Dendritic cell treated with granulocyte-macrophage colony-stimulating factor and Interleukin-4, amounts not matched to agents 40 ng/mL and 50 ng/mL, for 4 days (primary cell): ENCODE measurements around the gene ARRB1.
A peak's percentile ranks its signal among the peaks of the same experiment; 100 is the strongest.

Experiments used
- H3K27ac Mint-ChIP-seq: one replicate; pipeline ENCODE4 v1.8.0; 2022; ENCODE audit warnings: mild to moderate bottlenecking, mixed read lengths
- H3K27me3 Mint-ChIP-seq: one replicate; pipeline ENCODE4 v1.8.0; 2022; ENCODE audit warnings: mild to moderate bottlenecking, mixed read lengths
- H3K36me3 Mint-ChIP-seq: one replicate; pipeline ENCODE4 v1.8.0; 2022; ENCODE audit warnings: low read depth, mixed read lengths
- H3K4me1 Mint-ChIP-seq: one replicate; pipeline ENCODE4 v1.8.0; 2022; ENCODE audit warnings: low read depth, mixed read lengths
- H3K4me3 Mint-ChIP-seq: one replicate; pipeline ENCODE4 v1.8.0; 2022; ENCODE audit warnings: mild to moderate bottlenecking, moderate library complexity, mixed read lengths
- H3K9me3 Mint-ChIP-seq: one replicate; pipeline ENCODE4 v1.8.0; 2022; ENCODE audit warnings: mixed read lengths
- intact Hi-C: fragments of 100-400 bp; cut with micrococcal nuclease; formaldehyde crosslinking; loops from one replicate; pipeline ENCODE4 v1.15.0; 2022

Gene ARRB1

GRCh38 chr11:75261902-75262361, 89.5 kb downstream of the ARRB1 start:
- Mint-ChIP-seq H3K27ac (peak overlapping the region; percentile 7), H3K9me3 (no peaks in the 10 kb centered on the region), H3K36me3 (peaks cover 24% of the 10 kb centered on the region), H3K4me1 (peaks cover 56% of the 10 kb centered on the region), H3K27me3 (peaks cover 17% of the 10 kb centered on the region), H3K4me3 (no peak overlapping the region)
- intact Hi-C loops, result no loop called here

- Mint-ChIP-seq H3K27me3 (peaks cover 23% of the 10 kb centered on the region), H3K36me3 (peaks cover 11% of the 10 kb centered on the region), H3K27ac (peak overlapping the region; percentile 7), H3K9me3 (no peaks in the 10 kb centered on the region), H3K4me1 (peaks cover 42% of the 10 kb centered on the region), H3K4me3 (no peak overlapping the region)
- intact Hi-C loops, result no loop called here
Observed at GRCh38 chr11:75260396-75261170, 90.9 kb downstream of the ARRB1 start.

- H3K4me3 Mint-ChIP-seq, result no peak overlapping the region
- no peaks in the 10 kb centered on the region for H3K36me3 Mint-ChIP-seq
- intact Hi-C loops, result no loop called here
- no peak overlapping the region for H3K27ac Mint-ChIP-seq
- peaks cover 43% of the 10 kb centered on the region for H3K27me3 Mint-ChIP-seq
- H3K4me1 Mint-ChIP-seq, result no peaks in the 10 kb centered on the region
- no peaks in the 10 kb centered on the region for H3K9me3 Mint-ChIP-seq
Observed at GRCh38 chr11:75254326-75254725, 97.1 kb downstream of the ARRB1 start.

GRCh38 chr11:75249704-75250103, 101.8 kb downstream of the ARRB1 start:
- Mint-ChIP-seq H3K4me1 (no peaks in the 10 kb centered on the region), H3K27ac (no peak overlapping the region), H3K9me3 (no peaks in the 10 kb centered on the region), H3K36me3 (no peaks in the 10 kb centered on the region), H3K27me3 (peaks cover 49% of the 10 kb centered on the region), H3K4me3 (no peak overlapping the region)
- intact Hi-C loops, result no loop called here

- intact Hi-C loops, result loop anchor here (1.0 kb wide), 3 partner anchors 109 to 320 kb away; no protein-coding TSS in a partner anchor
- H3K4me3 Mint-ChIP-seq, result no peak overlapping the region
Observed at GRCh38 chr11:75248924-75249256, 102.6 kb downstream of the ARRB1 start.

GRCh38 chr11:75246671-75247350, 104.7 kb downstream of the ARRB1 start:
- Mint-ChIP-seq H3K27me3 (peaks cover 71% of the 10 kb centered on the region), H3K27ac (no peak overlapping the region), H3K9me3 (no peaks in the 10 kb centered on the region), H3K4me3 (no peak overlapping the region), H3K4me1 (peaks cover 8% of the 10 kb centered on the region), H3K36me3 (no peaks in the 10 kb centered on the region)
- intact Hi-C loops, result no loop called here

More at GRCh38 chr11:75248924-75249256, 102.6 kb downstream of the ARRB1 start:
- Mint-ChIP-seq H3K4me1 (no peaks in the 10 kb centered on the region), H3K9me3 (no peaks in the 10 kb centered on the region), H3K36me3 (no peaks in the 10 kb centered on the region), H3K27me3 (peaks cover 55% of the 10 kb centered on the region), H3K27ac (no peak overlapping the region)

- Mint-ChIP-seq H3K27me3 (peaks cover 70% of the 10 kb centered on the region), H3K4me1 (peaks cover 8% of the 10 kb centered on the region), H3K36me3 (no peaks in the 10 kb centered on the region), H3K9me3 (no peaks in the 10 kb centered on the region), H3K27ac (no peak overlapping the region), H3K4me3 (no peak overlapping the region)
- intact Hi-C loops, result no loop called here
Observed at GRCh38 chr11:75246006-75246670, 105.3 kb downstream of the ARRB1 start.

GRCh38 chr11:75245356-75246005, 106.0 kb downstream of the ARRB1 start:
- Mint-ChIP-seq H3K4me1 (peaks cover 8% of the 10 kb centered on the region), H3K4me3 (no peak overlapping the region), H3K27me3 (peaks cover 66% of the 10 kb centered on the region), H3K27ac (no peak overlapping the region), H3K9me3 (no peaks in the 10 kb centered on the region), H3K36me3 (no peaks in the 10 kb centered on the region)
- intact Hi-C loops, result no loop called here

- Mint-ChIP-seq H3K4me1 (peaks cover 15% of the 10 kb centered on the region), H3K27ac (no peak overlapping the region), H3K9me3 (no peaks in the 10 kb centered on the region), H3K27me3 (peaks cover 69% of the 10 kb centered on the region), H3K4me3 (no peak overlapping the region), H3K36me3 (no peaks in the 10 kb centered on the region)
- intact Hi-C loops, result loop anchor here (5.0 kb wide), 1 partner anchor 37 kb away; no protein-coding TSS in a partner anchor
Observed at GRCh38 chr11:75244052-75244814, 107.2 kb downstream of the ARRB1 start.

GRCh38 chr11:75242722-75243600, 108.5 kb downstream of the ARRB1 start:
- Mint-ChIP-seq H3K9me3 (no peaks in the 10 kb centered on the region), H3K27ac (peak overlapping the region; percentile 44), H3K4me1 (peaks cover 15% of the 10 kb centered on the region), H3K36me3 (no peaks in the 10 kb centered on the region), H3K4me3 (no peak overlapping the region), H3K27me3 (peaks cover 79% of the 10 kb centered on the region)
- intact Hi-C loops, result loop anchor here (5.0 kb wide), 1 partner anchor 36 kb away; no protein-coding TSS in a partner anchor

GRCh38 chr11:75241906-75242644, 109.4 kb downstream of the ARRB1 start:
- Mint-ChIP-seq H3K9me3 (no peaks in the 10 kb centered on the region), H3K27me3 (peaks cover 78% of the 10 kb centered on the region), H3K4me1 (peaks cover 15% of the 10 kb centered on the region), H3K27ac (peak overlapping the region; percentile 44), H3K36me3 (no peaks in the 10 kb centered on the region), H3K4me3 (peak overlapping the region; percentile 71)
- intact Hi-C loops, result loop anchor here (2.0 to 5.0 kb wide), 2 partner anchors 35 to 97 kb away; no protein-coding TSS in a partner anchor
